ENCODE results near the gene MYO1C.
"Not testable (repeated sequence)": the region's sequence is repeated elsewhere in the genome, so short reads cannot be mapped to it uniquely, and the experiment has no call there.

MYO1C gene

GRCh38 chr17:1422885-1423284, 69.6 kb downstream of the MYO1C start:
- peak; percentile 85 for DNase-seq (ENCODE audit: low spot score)

GRCh38 chr17:1421470-1421869, 71.0 kb downstream of the MYO1C start:
- DNase-seq (ENCODE audit: low spot score), result no peak

GRCh38 chr17:1420981-1421380, 71.5 kb downstream of the MYO1C start:
- no peak for DNase-seq (ENCODE audit: low spot score)

GRCh38 chr17:1420163-1420562, 72.3 kb downstream of the MYO1C start:
- DNase-seq (ENCODE audit: low spot score), result no peak

- not testable (repeated sequence) for DNase-seq (ENCODE audit: low spot score)
Measured at GRCh38 chr17:1418476-1418875, 74.0 kb downstream of the MYO1C start.

GRCh38 chr17:1416414-1416813, 76.1 kb downstream of the MYO1C start:
- no peak for DNase-seq (ENCODE audit: low spot score)

GRCh38 chr17:1414634-1415033, 77.9 kb downstream of the MYO1C start:
- no peak for DNase-seq (ENCODE audit: low spot score)

All from AG20443 (cell line).